Measurements from ENCODE around the gene FANCM.

Gene FANCM

DNA sequence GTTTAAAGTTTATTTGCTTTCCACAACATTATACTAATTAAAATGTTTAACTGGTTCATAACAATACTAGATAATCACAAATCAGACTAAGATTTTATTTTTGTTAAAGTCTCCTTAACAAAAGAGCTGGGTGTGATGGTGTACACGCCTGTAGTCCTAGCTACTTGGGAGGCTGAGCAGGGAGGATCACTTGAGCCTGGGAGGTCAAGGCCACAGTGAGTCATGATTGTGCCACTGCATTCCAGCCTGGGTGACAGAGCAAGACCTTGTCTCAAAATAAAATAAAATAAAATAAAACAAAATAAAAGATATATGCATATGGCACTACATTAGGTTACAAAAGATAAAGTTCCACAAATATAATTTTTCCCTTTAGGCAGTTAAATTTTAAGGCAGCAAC, 111.7 kb downstream of the FANCM start:
- DNase-seq, result no peak

DNA sequence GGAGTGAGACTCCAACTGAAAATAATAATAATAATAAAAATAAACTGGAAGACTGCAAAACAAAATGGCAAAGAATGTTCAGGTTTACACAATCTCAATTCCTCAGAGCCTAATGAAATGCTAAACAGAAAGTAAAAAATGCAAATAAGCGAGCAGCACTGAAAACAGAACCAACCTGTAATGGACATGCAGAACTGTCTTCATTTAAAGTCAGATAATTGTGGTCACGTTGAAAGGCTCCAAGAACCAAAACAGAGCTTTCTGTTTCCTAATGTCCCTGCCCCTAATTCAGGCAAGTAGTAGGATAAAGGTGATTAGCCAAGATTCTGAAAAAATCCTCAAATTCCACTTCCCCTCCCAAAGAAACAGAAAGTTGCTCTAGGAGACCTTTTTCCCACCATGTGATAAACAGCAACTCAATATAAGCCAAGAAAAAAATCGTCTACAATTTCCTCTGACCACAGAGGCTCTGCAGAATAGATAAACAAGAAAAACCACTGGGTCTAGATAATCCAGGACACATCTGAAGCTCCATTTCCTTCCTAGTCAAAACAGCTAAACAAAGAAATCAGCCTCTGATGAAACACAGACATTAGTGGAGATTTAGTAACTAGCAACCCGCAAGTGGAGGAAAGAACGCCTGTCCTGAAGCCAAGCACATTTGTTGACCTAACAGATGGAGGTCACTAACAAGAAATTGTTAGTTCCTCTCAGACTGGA, 114.3 kb downstream of the FANCM start:
- no peak for DNase-seq

Data from activated naive CD4-positive, alpha-beta T cell (primary cell).